GM23338 (cell line): ENCODE measurements around the gene R3HDM4. TPM values are rescaled to one million over a fixed set of nuclear protein-coding genes. Genes with fewer than 3 reads are reported as not detected.

Source experiments
- ATAC-seq: fragments of 200-7000 bp; cut with Tn5 transposase; 3 replicates; pipeline ENCODE4 v1.9.1; 2020
- DNase-seq: peaks from one replicate; pipeline ENCODE4 v3.0.0-alpha.2; 2015; ENCODE audit warnings: low spot score
- H2AFZ ChIP-seq: fragments of 200-600 bp; sonication (generic); 2 replicates; pipeline ENCODE4 v1.8.0; 2016; ENCODE audit warnings: antibody characterized with exemption, mild to moderate bottlenecking, moderate library complexity
- H3F3A ChIP-seq: fragments of 200-600 bp; sonication (generic); replicated peaks from 2 replicates; pipeline ENCODE4 v1.8.0; 2017; ENCODE audit warnings: antibody characterized with exemption, mixed run types, low read depth
- H3K27ac ChIP-seq: fragments of 200-600 bp; sonication (generic); 2 replicates; pipeline ENCODE4 v1.6.1; 2016; ENCODE audit warnings: low read depth
- H3K27me3 ChIP-seq: fragments of 200-600 bp; sonication (generic); 2 replicates; pipeline ENCODE4 v1.8.0; 2016; ENCODE audit warnings: mild to moderate bottlenecking, mixed run types, moderate library complexity; ENCODE audit not compliant: insufficient read depth
- H3K36me3 ChIP-seq: fragments of 200-600 bp; sonication (generic); 2 replicates; pipeline ENCODE4 v1.8.0; 2016; ENCODE audit warnings: mild to moderate bottlenecking; ENCODE audit not compliant: insufficient read depth
- H3K4me1 ChIP-seq: fragments of 200-600 bp; sonication (generic); 2 replicates; pipeline ENCODE4 v1.8.0; 2016; ENCODE audit warnings: mild to moderate bottlenecking, moderate library complexity; ENCODE audit not compliant: insufficient read depth
- H3K4me2 ChIP-seq: fragments of 200-600 bp; sonication (generic); 2 replicates; pipeline ENCODE4 v1.7.1; 2017; ENCODE audit warnings: mixed run types
- H3K4me3 ChIP-seq: fragments of 200-600 bp; sonication (generic); 2 replicates; pipeline ENCODE4 v1.6.1; 2016; ENCODE audit warnings: mixed run types
- H3K79me2 ChIP-seq: fragments of 200-600 bp; sonication (generic); replicated peaks from 2 replicates; pipeline ENCODE4 v1.8.0; 2017; ENCODE audit warnings: mild to moderate bottlenecking; ENCODE audit not compliant: insufficient read depth
- H3K9me2 ChIP-seq: fragments of 200-600 bp; sonication (generic); 2 replicates; pipeline ENCODE4 v1.8.0; 2017; ENCODE audit not compliant: insufficient read depth
- H4K20me1 ChIP-seq: fragments of 200-600 bp; sonication (generic); replicated peaks from 2 replicates; pipeline ENCODE4 v1.8.0; 2017; ENCODE audit warnings: mild to moderate bottlenecking; ENCODE audit not compliant: insufficient read depth
- H3K27ac Mint-ChIP-seq: 2 replicates; pipeline ENCODE4 v1.8.0; 2020; ENCODE audit warnings: inconsistent platforms, mild to moderate bottlenecking, moderate library complexity, mixed read lengths
- H3K27me3 Mint-ChIP-seq: 3 replicates; pipeline ENCODE4 v1.8.0; 2022; ENCODE audit warnings: low read depth, mild to moderate bottlenecking, moderate library complexity, mixed read lengths, inconsistent platforms; ENCODE audit not compliant: insufficient read depth, poor library complexity
- H3K36me3 Mint-ChIP-seq: 3 replicates; pipeline ENCODE4 v1.8.0; 2021; ENCODE audit warnings: low read depth, mild to moderate bottlenecking, inconsistent platforms, moderate library complexity, mixed read lengths
- H3K4me1 Mint-ChIP-seq: 3 replicates; pipeline ENCODE4 v1.8.0; 2020; ENCODE audit warnings: mild to moderate bottlenecking, inconsistent platforms, mixed read lengths
- H3K4me3 Mint-ChIP-seq: 3 replicates; pipeline ENCODE4 v1.8.0; 2021; ENCODE audit warnings: moderate library complexity, mild to moderate bottlenecking, inconsistent platforms, mixed read lengths
- H3K9me3 Mint-ChIP-seq: 3 replicates; pipeline ENCODE4 v1.8.0; 2020; ENCODE audit warnings: moderate library complexity, mild to moderate bottlenecking, inconsistent platforms, mixed read lengths
- CREB1 ChIP-seq: fragments of 250-450 bp; sonication (Bioruptor Pico); IDR thresholded peaks from 2 replicates; pipeline ENCODE4 v1.5.0; 2020; ENCODE audit warnings: low read depth, mild to moderate bottlenecking, moderate library complexity
- EZH2 ChIP-seq: fragments of 200-600 bp; sonication (generic); IDR thresholded peaks from one replicate; pipeline ENCODE4 v1.8.0; 2017; ENCODE audit warnings: antibody characterized with exemption, mild to moderate bottlenecking, low read depth; ENCODE audit not compliant: unreplicated experiment
- JUNB ChIP-seq: IDR thresholded peaks from one replicate; pipeline ENCODE4 v1.6.1; 2016; ENCODE audit warnings: antibody characterized with exemption; ENCODE audit not compliant: unreplicated experiment
- NANOG ChIP-seq: IDR thresholded peaks from 2 replicates; pipeline ENCODE4 v1.6.1; 2016; ENCODE audit warnings: antibody characterized with exemption, borderline replicate concordance
- STAT1 ChIP-seq: IDR thresholded peaks from one replicate; pipeline ENCODE4 v1.6.1; 2016; ENCODE audit warnings: antibody characterized with exemption; ENCODE audit not compliant: unreplicated experiment
- polyA plus RNA-seq: library from polyadenylated mRNA; unstranded; fragments of >200 nt; fragmentation: Nextera tagmentation; extraction: Ambion mirVana; gene quantifications from 2 replicates; pipeline ENCODE4 v1.2.1, GENCODE V29; 2016
- total RNA-seq: library from RNA; depleted of rRNA; stranded (reverse); fragments of >200 nt; shearing (Covaris generic); gene quantifications from 2 replicates; pipeline ENCODE4 v1.2.3, GENCODE V29; 2014
- TF ChIP-seq, protein P1 (sequence below), 2 experiments: fragments of 200-600 bp in 1 of 2; sonication (generic) in 1 of 2; conservative IDR thresholded peaks; 2 replicates each; pipeline versions ENCODE4 v1.5.1 to v1.6.1; 2016 to 2017; ENCODE audit warnings: antibody characterized with exemption in 2 of 2, low read depth in 2 of 2, mild to moderate bottlenecking in 2 of 2, moderate library complexity in 1 of 2
- TF ChIP-seq, protein P2 (sequence below): fragments of 250-450 bp; sonication (Bioruptor Pico); IDR thresholded peaks from 2 replicates; pipeline ENCODE4 v1.5.0; 2020; ENCODE audit warnings: mild to moderate bottlenecking, moderate library complexity

Gene R3HDM4
- total and polyA plus RNA-seq, 2 experiments from 2014 or later: 76.5 to 87.1 TPM

DNA sequence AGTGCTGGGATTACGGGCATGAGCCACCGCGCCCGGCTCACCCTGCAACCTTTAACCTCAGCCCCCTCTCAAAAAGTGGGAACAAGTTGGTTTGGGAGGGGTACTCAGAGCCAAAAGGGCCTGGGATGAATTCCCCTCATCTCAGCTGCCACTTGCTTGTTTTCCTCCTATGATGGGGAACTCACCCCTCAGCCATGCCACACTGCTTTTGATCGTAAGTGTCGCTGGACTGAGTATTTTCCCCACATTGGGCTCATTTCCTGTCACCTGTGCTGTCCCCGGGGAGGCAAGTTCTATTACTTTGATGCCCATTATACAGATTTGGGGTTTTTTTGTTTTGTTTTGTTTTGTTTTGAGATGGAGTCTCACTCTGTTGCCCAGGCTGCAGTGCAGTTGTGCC lies 6.5 kb downstream of the R3HDM4 start:
- H3F3A ChIP-seq: peaks cover 14% of the 10 kb centered on the region; the same call in 1 of the 2 replicates
- H3K27me3 ChIP-seq: no peaks in the 10 kb centered on the region
- ATAC-seq (no peak), DNase-seq (no peak)
- H3K4me1 Mint-ChIP-seq: peaks cover 2% of the 10 kb centered on the region; the same call in 2 of the 3 replicates
- H3K4me1 ChIP-seq: peaks cover 5% of the 10 kb centered on the region; the same call in 1 of the 2 replicates
- no peaks in the 10 kb centered on the region for H3K9me2 ChIP-seq
- H3K4me3 Mint-ChIP-seq: no peak overlapping the region
- no peaks in the 10 kb centered on the region for H3K36me3 ChIP-seq
- H3K36me3 Mint-ChIP-seq: peaks cover 12% of the 10 kb centered on the region; the same call in 2 of the 3 replicates
- no peak overlapping the region for H3K4me3 ChIP-seq
- peaks cover 46% of the 10 kb centered on the region for H4K20me1 ChIP-seq
- H2AFZ ChIP-seq: no peak overlapping the region
- no peaks in the 10 kb centered on the region for H3K9me3 Mint-ChIP-seq
- no peak overlapping the region for H3K4me2 ChIP-seq
- no peak for TF ChIP-seq CREB1 (CRISPR knock-in tag)
- TF ChIP-seq, protein P1, sequence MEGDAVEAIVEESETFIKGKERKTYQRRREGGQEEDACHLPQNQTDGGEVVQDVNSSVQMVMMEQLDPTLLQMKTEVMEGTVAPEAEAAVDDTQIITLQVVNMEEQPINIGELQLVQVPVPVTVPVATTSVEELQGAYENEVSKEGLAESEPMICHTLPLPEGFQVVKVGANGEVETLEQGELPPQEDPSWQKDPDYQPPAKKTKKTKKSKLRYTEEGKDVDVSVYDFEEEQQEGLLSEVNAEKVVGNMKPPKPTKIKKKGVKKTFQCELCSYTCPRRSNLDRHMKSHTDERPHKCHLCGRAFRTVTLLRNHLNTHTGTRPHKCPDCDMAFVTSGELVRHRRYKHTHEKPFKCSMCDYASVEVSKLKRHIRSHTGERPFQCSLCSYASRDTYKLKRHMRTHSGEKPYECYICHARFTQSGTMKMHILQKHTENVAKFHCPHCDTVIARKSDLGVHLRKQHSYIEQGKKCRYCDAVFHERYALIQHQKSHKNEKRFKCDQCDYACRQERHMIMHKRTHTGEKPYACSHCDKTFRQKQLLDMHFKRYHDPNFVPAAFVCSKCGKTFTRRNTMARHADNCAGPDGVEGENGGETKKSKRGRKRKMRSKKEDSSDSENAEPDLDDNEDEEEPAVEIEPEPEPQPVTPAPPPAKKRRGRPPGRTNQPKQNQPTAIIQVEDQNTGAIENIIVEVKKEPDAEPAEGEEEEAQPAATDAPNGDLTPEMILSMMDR (conservative IDR thresholded peaks at IDR 0.05; ENCODE audit: low read depth in 2 of 2): no peak
- no peak for TF ChIP-seq EZH2
- no peak for TF ChIP-seq STAT1
- no peak for TF ChIP-seq JUNB
- TF ChIP-seq, protein P2, sequence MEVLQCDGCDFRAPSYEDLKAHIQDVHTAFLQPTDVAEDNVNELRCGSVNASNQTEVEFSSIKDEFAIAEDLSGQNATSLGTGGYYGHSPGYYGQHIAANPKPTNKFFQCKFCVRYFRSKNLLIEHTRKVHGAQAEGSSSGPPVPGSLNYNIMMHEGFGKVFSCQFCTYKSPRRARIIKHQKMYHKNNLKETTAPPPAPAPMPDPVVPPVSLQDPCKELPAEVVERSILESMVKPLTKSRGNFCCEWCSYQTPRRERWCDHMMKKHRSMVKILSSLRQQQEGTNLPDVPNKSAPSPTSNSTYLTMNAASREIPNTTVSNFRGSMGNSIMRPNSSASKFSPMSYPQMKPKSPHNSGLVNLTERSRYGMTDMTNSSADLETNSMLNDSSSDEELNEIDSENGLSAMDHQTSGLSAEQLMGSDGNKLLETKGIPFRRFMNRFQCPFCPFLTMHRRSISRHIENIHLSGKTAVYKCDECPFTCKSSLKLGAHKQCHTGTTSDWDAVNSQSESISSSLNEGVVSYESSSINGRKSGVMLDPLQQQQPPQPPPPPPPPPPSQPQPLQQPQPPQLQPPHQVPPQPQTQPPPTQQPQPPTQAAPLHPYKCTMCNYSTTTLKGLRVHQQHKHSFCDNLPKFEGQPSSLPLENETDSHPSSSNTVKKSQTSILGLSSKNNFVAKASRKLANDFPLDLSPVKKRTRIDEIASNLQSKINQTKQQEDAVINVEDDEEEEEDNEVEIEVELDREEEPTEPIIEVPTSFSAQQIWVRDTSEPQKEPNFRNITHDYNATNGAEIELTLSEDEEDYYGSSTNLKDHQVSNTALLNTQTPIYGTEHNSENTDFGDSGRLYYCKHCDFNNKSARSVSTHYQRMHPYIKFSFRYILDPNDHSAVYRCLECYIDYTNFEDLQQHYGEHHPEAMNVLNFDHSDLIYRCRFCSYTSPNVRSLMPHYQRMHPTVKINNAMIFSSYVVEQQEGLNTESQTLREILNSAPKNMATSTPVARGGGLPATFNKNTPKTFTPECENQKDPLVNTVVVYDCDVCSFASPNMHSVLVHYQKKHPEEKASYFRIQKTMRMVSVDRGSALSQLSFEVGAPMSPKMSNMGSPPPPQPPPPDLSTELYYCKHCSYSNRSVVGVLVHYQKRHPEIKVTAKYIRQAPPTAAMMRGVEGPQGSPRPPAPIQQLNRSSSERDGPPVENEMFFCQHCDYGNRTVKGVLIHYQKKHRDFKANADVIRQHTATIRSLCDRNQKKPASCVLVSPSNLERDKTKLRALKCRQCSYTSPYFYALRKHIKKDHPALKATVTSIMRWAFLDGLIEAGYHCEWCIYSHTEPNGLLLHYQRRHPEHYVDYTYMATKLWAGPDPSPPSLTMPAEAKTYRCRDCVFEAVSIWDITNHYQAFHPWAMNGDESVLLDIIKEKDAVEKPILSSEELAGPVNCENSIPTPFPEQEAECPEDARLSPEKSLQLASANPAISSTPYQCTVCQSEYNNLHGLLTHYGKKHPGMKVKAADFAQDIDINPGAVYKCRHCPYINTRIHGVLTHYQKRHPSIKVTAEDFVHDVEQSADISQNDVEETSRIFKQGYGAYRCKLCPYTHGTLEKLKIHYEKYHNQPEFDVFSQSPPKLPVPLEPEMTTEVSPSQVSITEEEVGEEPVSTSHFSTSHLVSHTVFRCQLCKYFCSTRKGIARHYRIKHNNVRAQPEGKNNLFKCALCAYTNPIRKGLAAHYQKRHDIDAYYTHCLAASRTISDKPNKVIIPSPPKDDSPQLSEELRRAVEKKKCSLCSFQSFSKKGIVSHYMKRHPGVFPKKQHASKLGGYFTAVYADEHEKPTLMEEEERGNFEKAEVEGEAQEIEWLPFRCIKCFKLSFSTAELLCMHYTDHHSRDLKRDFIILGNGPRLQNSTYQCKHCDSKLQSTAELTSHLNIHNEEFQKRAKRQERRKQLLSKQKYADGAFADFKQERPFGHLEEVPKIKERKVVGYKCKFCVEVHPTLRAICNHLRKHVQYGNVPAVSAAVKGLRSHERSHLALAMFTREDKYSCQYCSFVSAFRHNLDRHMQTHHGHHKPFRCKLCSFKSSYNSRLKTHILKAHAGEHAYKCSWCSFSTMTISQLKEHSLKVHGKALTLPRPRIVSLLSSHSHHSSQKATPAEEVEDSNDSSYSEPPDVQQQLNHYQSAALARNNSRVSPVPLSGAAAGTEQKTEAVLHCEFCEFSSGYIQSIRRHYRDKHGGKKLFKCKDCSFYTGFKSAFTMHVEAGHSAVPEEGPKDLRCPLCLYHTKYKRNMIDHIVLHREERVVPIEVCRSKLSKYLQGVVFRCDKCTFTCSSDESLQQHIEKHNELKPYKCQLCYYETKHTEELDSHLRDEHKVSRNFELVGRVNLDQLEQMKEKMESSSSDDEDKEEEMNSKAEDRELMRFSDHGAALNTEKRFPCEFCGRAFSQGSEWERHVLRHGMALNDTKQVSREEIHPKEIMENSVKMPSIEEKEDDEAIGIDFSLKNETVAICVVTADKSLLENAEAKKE (CRISPR knock-in tag): no peak
- no peak for TF ChIP-seq NANOG
- H3K27me3 Mint-ChIP-seq: peaks cover 10% of the 10 kb centered on the region
- peaks cover 63% of the 10 kb centered on the region for H3K79me2 ChIP-seq
- no peak overlapping the region for H3K27ac Mint-ChIP-seq
- no peak overlapping the region for H3K27ac ChIP-seq
